Measurements from ENCODE around the gene DOLK. TPM values are rescaled to one million over a fixed set of nuclear protein-coding genes. Genes with fewer than 3 reads are reported as not detected.

Gene DOLK
- total RNA-seq, 1 experiment from 2014 or later, result 6.1 TPM

- DNase-seq, result no peak
- no peaks in the 10 kb centered on the region for H3K9me2 ChIP-seq (replicated peaks; ENCODE audit: insufficient read depth, low read length)
- no peak overlapping the region for H2AFZ ChIP-seq (ENCODE audit: low read length)
- H3K36me3 ChIP-seq (ENCODE audit: insufficient read depth, low read length), result no peaks in the 10 kb centered on the region
- H4K20me1 ChIP-seq (ENCODE audit: insufficient read depth, low read depth, low read length), result 0 out of 2 replicates have a peak, but pooled peaks cover 5% of the 10 kb centered on the region
- no peak overlapping the region for H3K9ac ChIP-seq (ENCODE audit: low read length)
- H3K9me3 ChIP-seq (ENCODE audit: low read length), result no peaks in the 10 kb centered on the region
- peaks cover 3% of the 10 kb centered on the region; the same call in 1 of the 2 replicates for H3K79me2 ChIP-seq (ENCODE audit: low read length)
- no peaks in the 10 kb centered on the region for H3K4me1 ChIP-seq (ENCODE audit: low read length)
- H3K4me2 ChIP-seq (ENCODE audit: low read depth, low read length, poor library complexity, severe bottlenecking), result no peak overlapping the region
- no peaks in the 10 kb centered on the region for H3K27me3 ChIP-seq (ENCODE audit: low read length)
- no peak overlapping the region for H3K4me3 ChIP-seq (ENCODE audit: low read length)
- no peak overlapping the region for H3K27ac ChIP-seq (ENCODE audit: low read length)
Measured at GRCh38 chr9:128909859-128910258, 37.5 kb downstream of the DOLK start.

GRCh38 chr9:128908372-128908771 is 39.0 kb downstream of the DOLK start:
- no peak for DNase-seq
- Histone ChIP-seq H2AFZ (ENCODE audit: low read length) (no peak overlapping the region), H3K4me2 (ENCODE audit: low read depth, low read length, poor library complexity, severe bottlenecking) (no peak overlapping the region), H3K4me3 (ENCODE audit: low read length) (no peak overlapping the region), H3K36me3 (ENCODE audit: insufficient read depth, low read length) (no peaks in the 10 kb centered on the region), H3K9ac (ENCODE audit: low read length) (no peak overlapping the region), H3K4me1 (ENCODE audit: low read length) (no peaks in the 10 kb centered on the region), H3K27ac (ENCODE audit: low read length) (no peak overlapping the region), H4K20me1 (ENCODE audit: insufficient read depth, low read depth, low read length) (0 out of 2 replicates have a peak, but pooled peaks cover 5% of the 10 kb centered on the region), H3K9me2 (replicated peaks; ENCODE audit: insufficient read depth, low read length) (no peaks in the 10 kb centered on the region), H3K9me3 (ENCODE audit: low read length) (no peaks in the 10 kb centered on the region), H3K27me3 (ENCODE audit: low read length) (no peaks in the 10 kb centered on the region), H3K79me2 (ENCODE audit: low read length) (peaks cover 3% of the 10 kb centered on the region; the same call in 1 of the 2 replicates)

- no peak overlapping the region for H2AFZ ChIP-seq (ENCODE audit: low read length)
- H3K4me1 ChIP-seq (ENCODE audit: low read length), result no peaks in the 10 kb centered on the region
- H3K9me3 ChIP-seq (ENCODE audit: low read length), result no peaks in the 10 kb centered on the region
- H3K79me2 ChIP-seq (ENCODE audit: low read length), result no peaks in the 10 kb centered on the region
- no peak for DNase-seq
- no peaks in the 10 kb centered on the region for H3K9me2 ChIP-seq (replicated peaks; ENCODE audit: insufficient read depth, low read length)
- H3K4me3 ChIP-seq (ENCODE audit: low read length), result no peak overlapping the region
- no peaks in the 10 kb centered on the region for H4K20me1 ChIP-seq (ENCODE audit: insufficient read depth, low read depth, low read length)
- no peaks in the 10 kb centered on the region for H3K36me3 ChIP-seq (ENCODE audit: insufficient read depth, low read length)
- no peak overlapping the region for H3K9ac ChIP-seq (ENCODE audit: low read length)
- no peak overlapping the region for H3K27ac ChIP-seq (ENCODE audit: low read length)
- no peak overlapping the region for H3K4me2 ChIP-seq (ENCODE audit: low read depth, low read length, poor library complexity, severe bottlenecking)
- no peaks in the 10 kb centered on the region for H3K27me3 ChIP-seq (ENCODE audit: low read length)
Measured at GRCh38 chr9:128906741-128907140, 40.7 kb downstream of the DOLK start.

- no peaks in the 10 kb centered on the region for H3K79me2 ChIP-seq (ENCODE audit: low read length)
- H2AFZ ChIP-seq (ENCODE audit: low read length), result no peak overlapping the region
- no peak for DNase-seq
- H3K9ac ChIP-seq (ENCODE audit: low read length), result no peak overlapping the region
- H3K27ac ChIP-seq (ENCODE audit: low read length), result no peak overlapping the region
- no peaks in the 10 kb centered on the region for H3K27me3 ChIP-seq (ENCODE audit: low read length)
- no peaks in the 10 kb centered on the region for H3K36me3 ChIP-seq (ENCODE audit: insufficient read depth, low read length)
- H4K20me1 ChIP-seq (ENCODE audit: insufficient read depth, low read depth, low read length), result no peaks in the 10 kb centered on the region
- no peaks in the 10 kb centered on the region for H3K4me1 ChIP-seq (ENCODE audit: low read length)
- no peaks in the 10 kb centered on the region for H3K9me2 ChIP-seq (replicated peaks; ENCODE audit: insufficient read depth, low read length)
- no peak overlapping the region for H3K4me2 ChIP-seq (ENCODE audit: low read depth, low read length, poor library complexity, severe bottlenecking)
- H3K9me3 ChIP-seq (ENCODE audit: low read length), result no peaks in the 10 kb centered on the region
- H3K4me3 ChIP-seq (ENCODE audit: low read length), result no peak overlapping the region
Measured at GRCh38 chr9:128905964-128906363, 41.4 kb downstream of the DOLK start.

- no peaks in the 10 kb centered on the region for H3K9me3 ChIP-seq (ENCODE audit: low read length)
- no peaks in the 10 kb centered on the region for H3K36me3 ChIP-seq (ENCODE audit: insufficient read depth, low read length)
- DNase-seq, result no peak
- no peaks in the 10 kb centered on the region for H3K9me2 ChIP-seq (replicated peaks; ENCODE audit: insufficient read depth, low read length)
- no peak overlapping the region for H2AFZ ChIP-seq (ENCODE audit: low read length)
- no peaks in the 10 kb centered on the region for H3K79me2 ChIP-seq (ENCODE audit: low read length)
- no peaks in the 10 kb centered on the region for H3K27me3 ChIP-seq (ENCODE audit: low read length)
- H3K4me1 ChIP-seq (ENCODE audit: low read length), result no peaks in the 10 kb centered on the region
- no peaks in the 10 kb centered on the region for H4K20me1 ChIP-seq (ENCODE audit: insufficient read depth, low read depth, low read length)
- H3K4me2 ChIP-seq (ENCODE audit: low read depth, low read length, poor library complexity, severe bottlenecking), result no peak overlapping the region
- H3K9ac ChIP-seq (ENCODE audit: low read length), result no peak overlapping the region
- H3K27ac ChIP-seq (ENCODE audit: low read length), result no peak overlapping the region
- H3K4me3 ChIP-seq (ENCODE audit: low read length), result no peak overlapping the region
Measured at GRCh38 chr9:128903871-128904620, 43.4 kb downstream of the DOLK start.

GRCh38 chr9:128903079-128903461 is 44.3 kb downstream of the DOLK start:
- Histone ChIP-seq H4K20me1 (ENCODE audit: insufficient read depth, low read depth, low read length) (no peaks in the 10 kb centered on the region), H3K4me2 (ENCODE audit: low read depth, low read length, poor library complexity, severe bottlenecking) (no peak overlapping the region), H3K9me2 (replicated peaks; ENCODE audit: insufficient read depth, low read length) (no peaks in the 10 kb centered on the region), H3K9me3 (ENCODE audit: low read length) (no peaks in the 10 kb centered on the region), H3K9ac (ENCODE audit: low read length) (no peak overlapping the region), H3K79me2 (ENCODE audit: low read length) (peaks cover 3% of the 10 kb centered on the region; the same call in 1 of the 2 replicates), H3K27ac (ENCODE audit: low read length) (no peak overlapping the region), H2AFZ (ENCODE audit: low read length) (no peak overlapping the region), H3K36me3 (ENCODE audit: insufficient read depth, low read length) (no peaks in the 10 kb centered on the region), H3K4me3 (ENCODE audit: low read length) (no peak overlapping the region), H3K27me3 (ENCODE audit: low read length) (no peaks in the 10 kb centered on the region), H3K4me1 (ENCODE audit: low read length) (no peaks in the 10 kb centered on the region)
- DNase-seq, result no peak

GRCh38 chr9:128902351-128903078 is 44.9 kb downstream of the DOLK start:
- H3K9me3 ChIP-seq (ENCODE audit: low read length), result no peaks in the 10 kb centered on the region
- H2AFZ ChIP-seq (ENCODE audit: low read length), result no peak overlapping the region
- H4K20me1 ChIP-seq (ENCODE audit: insufficient read depth, low read depth, low read length), result no peaks in the 10 kb centered on the region
- H3K4me1 ChIP-seq (ENCODE audit: low read length), result no peaks in the 10 kb centered on the region
- H3K27me3 ChIP-seq (ENCODE audit: low read length), result no peaks in the 10 kb centered on the region
- H3K27ac ChIP-seq (ENCODE audit: low read length), result no peak overlapping the region
- peaks cover 3% of the 10 kb centered on the region; the same call in 1 of the 2 replicates for H3K79me2 ChIP-seq (ENCODE audit: low read length)
- DNase-seq, result no peak
- no peak overlapping the region for H3K4me2 ChIP-seq (ENCODE audit: low read depth, low read length, poor library complexity, severe bottlenecking)
- H3K36me3 ChIP-seq (ENCODE audit: insufficient read depth, low read length), result no peaks in the 10 kb centered on the region
- no peak overlapping the region for H3K4me3 ChIP-seq (ENCODE audit: low read length)
- H3K9ac ChIP-seq (ENCODE audit: low read length), result no peak overlapping the region
- H3K9me2 ChIP-seq (replicated peaks; ENCODE audit: insufficient read depth, low read length), result no peaks in the 10 kb centered on the region

GRCh38 chr9:128901822-128902221 is 45.6 kb downstream of the DOLK start:
- Histone ChIP-seq H3K4me2 (ENCODE audit: low read depth, low read length, poor library complexity, severe bottlenecking) (no peak overlapping the region), H4K20me1 (ENCODE audit: insufficient read depth, low read depth, low read length) (no peaks in the 10 kb centered on the region), H3K27me3 (ENCODE audit: low read length) (no peaks in the 10 kb centered on the region), H3K36me3 (ENCODE audit: insufficient read depth, low read length) (no peaks in the 10 kb centered on the region), H3K4me3 (ENCODE audit: low read length) (no peak overlapping the region), H3K9ac (ENCODE audit: low read length) (no peak overlapping the region), H3K9me3 (ENCODE audit: low read length) (no peaks in the 10 kb centered on the region), H3K27ac (ENCODE audit: low read length) (no peak overlapping the region), H3K9me2 (replicated peaks; ENCODE audit: insufficient read depth, low read length) (no peaks in the 10 kb centered on the region), H2AFZ (ENCODE audit: low read length) (no peak overlapping the region), H3K4me1 (ENCODE audit: low read length) (no peaks in the 10 kb centered on the region), H3K79me2 (ENCODE audit: low read length) (peaks cover 3% of the 10 kb centered on the region; the same call in 1 of the 2 replicates)
- no peak for DNase-seq
